Measurements from ENCODE around the gene CDH1.

Gene CDH1

DNA sequence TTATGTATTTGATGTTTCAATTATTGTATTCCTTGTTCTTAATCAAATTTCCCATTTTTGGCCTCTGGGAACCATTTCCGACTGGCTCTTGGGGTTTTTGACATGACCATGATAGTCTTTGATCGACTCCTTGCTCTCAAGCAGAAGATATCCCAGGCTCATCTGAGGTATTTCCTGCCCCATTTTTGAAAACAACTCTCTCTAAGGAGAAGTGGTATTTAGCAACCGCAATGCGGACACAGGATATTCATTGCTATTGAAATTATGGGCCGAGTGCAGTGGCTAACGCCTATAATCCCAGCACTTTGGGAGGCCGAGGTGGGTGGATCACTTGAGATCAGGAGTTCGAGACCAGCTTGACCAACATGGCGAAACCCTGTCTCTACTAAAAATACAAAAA is 111.7 kb downstream of the CDH1 start:
- H3K4me3 ChIP-seq (ENCODE audit: low read length): no peak overlapping the region
- TF ChIP-seq, protein P1, sequence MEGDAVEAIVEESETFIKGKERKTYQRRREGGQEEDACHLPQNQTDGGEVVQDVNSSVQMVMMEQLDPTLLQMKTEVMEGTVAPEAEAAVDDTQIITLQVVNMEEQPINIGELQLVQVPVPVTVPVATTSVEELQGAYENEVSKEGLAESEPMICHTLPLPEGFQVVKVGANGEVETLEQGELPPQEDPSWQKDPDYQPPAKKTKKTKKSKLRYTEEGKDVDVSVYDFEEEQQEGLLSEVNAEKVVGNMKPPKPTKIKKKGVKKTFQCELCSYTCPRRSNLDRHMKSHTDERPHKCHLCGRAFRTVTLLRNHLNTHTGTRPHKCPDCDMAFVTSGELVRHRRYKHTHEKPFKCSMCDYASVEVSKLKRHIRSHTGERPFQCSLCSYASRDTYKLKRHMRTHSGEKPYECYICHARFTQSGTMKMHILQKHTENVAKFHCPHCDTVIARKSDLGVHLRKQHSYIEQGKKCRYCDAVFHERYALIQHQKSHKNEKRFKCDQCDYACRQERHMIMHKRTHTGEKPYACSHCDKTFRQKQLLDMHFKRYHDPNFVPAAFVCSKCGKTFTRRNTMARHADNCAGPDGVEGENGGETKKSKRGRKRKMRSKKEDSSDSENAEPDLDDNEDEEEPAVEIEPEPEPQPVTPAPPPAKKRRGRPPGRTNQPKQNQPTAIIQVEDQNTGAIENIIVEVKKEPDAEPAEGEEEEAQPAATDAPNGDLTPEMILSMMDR (conservative IDR thresholded peaks at IDR 0.05; ENCODE audit: low read depth, low read length): no peak

DNA sequence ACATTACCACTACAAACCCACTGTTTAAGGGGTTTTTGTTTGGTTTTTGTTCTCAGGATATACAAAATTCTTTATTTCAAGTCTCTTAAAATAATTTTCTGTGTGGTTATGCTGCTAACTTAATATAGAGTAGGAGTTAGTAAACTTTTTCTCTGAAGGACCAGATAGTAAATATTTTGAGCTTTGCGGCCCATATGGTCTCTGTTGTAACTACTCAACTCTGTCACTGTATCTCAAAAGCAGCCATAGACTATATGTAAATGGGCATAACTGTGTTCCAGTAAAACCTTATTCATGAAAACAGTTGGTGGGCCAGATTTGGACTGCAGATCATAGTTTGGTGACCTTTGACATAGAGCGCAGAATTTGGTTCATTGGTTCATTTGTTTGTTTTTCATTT is 113.4 kb downstream of the CDH1 start:
- no peak for DNase-seq (ENCODE audit: low read depth)
- H3K4me3 ChIP-seq (ENCODE audit: low read length): no peak overlapping the region
- TF ChIP-seq, protein P1 (conservative IDR thresholded peaks at IDR 0.05; ENCODE audit: low read depth, low read length): no peak

More for the DNA sequence above, 111.7 kb downstream of the CDH1 start:
- no peak for DNase-seq (ENCODE audit: low read depth)

DNA sequence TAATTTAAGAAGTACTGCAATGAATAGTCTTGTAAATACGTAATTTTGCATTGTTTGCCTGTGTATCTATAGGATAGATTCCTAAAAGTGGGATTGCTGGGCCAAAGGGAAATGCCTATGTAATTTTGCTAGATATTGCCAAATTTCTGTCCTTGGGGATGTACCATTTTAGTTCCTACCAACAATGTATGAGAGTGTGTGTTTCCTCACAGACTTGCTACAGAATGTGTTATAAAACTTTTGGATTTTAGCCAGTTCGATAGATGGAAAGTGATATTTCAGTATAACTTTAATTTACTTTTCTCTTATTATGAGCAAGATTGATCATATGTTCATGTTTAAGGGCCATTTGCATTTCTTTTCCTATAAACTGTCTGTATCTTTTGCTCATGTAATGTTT is 114.5 kb downstream of the CDH1 start:
- H3K4me3 ChIP-seq (ENCODE audit: low read length): no peak overlapping the region
- TF ChIP-seq, protein P1 (conservative IDR thresholded peaks at IDR 0.05; ENCODE audit: low read depth, low read length): no peak

DNA sequence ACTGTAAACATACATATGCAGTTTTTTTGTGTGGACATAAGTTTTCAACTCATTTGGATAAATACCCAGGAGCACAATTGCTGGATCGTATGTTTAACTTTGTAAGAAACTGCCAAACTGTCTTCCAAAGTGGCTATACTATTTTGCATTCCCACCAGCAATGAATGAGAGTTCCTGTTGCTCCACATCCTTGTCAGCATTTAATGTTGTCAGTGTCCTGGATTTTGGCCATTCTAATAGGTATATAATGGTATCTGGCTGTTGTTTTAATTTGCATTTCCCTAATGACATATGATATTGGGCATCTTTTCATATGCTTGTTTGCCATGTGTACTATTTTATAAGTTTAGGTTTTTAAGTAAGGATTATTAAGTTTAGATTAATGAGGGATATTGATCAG is 120.4 kb downstream of the CDH1 start:
- no peak overlapping the region for H3K4me3 ChIP-seq (ENCODE audit: low read length)
- TF ChIP-seq, protein P1 (conservative IDR thresholded peaks at IDR 0.05; ENCODE audit: low read depth, low read length): no peak
- no peak for DNase-seq (ENCODE audit: low read depth)

More for the DNA sequence above, 114.5 kb downstream of the CDH1 start:
- no peak for DNase-seq (ENCODE audit: low read depth)

DNA sequence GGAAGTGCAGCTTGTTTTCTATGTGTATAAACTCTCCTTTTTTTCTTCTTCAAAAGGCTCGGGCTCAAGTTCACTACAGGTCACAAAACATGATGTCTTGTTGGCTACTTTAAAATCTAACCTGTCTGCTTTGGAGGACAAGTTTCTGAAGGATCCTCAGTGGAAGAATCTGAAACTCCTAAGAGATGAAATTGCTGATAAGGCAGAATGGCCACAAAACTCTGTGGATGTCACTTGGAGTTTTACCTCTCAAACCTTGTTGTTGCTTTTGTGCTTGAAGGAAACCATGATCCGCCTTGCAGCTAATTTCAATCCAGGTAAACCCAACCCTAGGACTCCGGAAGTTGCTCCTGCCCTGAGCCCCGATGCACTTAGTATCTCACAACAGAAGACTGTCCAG is 122.7 kb downstream of the CDH1 start:
- H3K4me3 ChIP-seq (ENCODE audit: low read length): no peak overlapping the region
- TF ChIP-seq, protein P1 (conservative IDR thresholded peaks at IDR 0.05; ENCODE audit: low read depth, low read length): no peak
- no peak for DNase-seq (ENCODE audit: low read depth)

DNA sequence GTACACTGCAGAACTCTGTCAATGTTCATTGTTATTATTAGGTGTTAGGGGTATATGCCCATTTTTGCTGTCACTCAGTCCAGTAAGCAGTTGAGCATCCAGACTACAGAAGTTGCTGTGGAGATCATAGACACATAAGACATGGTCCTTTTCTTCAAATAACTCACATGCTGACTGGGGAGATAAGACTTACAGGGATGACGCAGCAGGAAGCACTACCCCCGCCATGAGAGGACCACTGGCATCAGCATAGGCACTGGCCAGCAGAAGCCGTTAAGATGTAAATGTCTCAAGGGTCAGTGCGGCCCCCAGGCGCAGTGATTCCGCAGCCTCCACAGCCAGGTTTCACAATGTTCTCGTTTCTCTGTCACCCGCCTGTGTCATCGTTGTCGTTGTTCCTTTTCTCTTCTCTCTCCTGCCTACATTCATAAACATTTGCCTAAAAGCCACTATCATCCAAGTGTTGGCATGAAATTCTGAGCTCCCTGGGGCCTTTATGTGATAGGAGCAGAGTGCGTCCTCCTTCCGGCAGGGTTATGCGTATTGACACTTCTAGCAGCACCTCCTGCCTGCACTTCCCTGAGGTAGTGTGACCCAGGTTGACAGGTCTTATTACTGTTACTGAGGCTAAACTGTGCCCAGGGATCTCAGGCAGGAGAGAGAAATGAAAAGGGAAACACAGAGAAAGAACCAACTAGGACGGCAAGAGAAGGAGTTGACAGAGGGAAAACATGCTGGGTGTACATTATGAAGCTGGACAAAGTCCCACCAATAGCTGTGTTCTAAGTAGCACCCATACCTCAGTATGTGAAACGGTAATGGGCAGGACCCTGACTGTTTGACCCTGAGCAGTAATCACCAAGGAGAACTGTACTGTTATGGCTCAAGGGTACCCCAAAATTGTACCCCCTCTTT is 124.1 kb downstream of the CDH1 start:
- TF ChIP-seq, protein P1 (conservative IDR thresholded peaks at IDR 0.05; ENCODE audit: low read depth, low read length): no peak
- no peak for DNase-seq (ENCODE audit: low read depth)
- no peak overlapping the region for H3K4me3 ChIP-seq (ENCODE audit: low read length)

DNA sequence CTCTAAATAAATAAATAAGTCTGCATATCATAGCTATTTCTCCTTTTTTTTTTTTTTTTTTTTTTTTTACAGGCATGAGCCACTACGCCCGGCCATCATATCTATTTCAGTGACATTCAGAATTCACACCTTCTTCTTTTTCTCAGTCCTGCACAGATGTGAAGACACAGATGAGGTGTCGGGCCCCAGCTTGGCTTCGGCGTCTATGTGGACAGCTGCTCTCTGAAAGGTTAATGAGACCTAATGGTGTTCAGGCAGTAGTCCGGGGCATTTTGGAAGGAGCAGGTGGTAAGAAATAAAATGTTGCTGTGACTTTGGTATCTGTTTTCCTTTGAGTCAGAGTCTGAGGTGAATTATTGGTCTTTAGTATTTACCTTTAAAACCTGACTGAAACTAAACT is 129.8 kb downstream of the CDH1 start:
- H3K4me3 ChIP-seq (ENCODE audit: low read length): no peak overlapping the region
- DNase-seq (ENCODE audit: low read depth): no peak
- TF ChIP-seq, protein P1 (conservative IDR thresholded peaks at IDR 0.05; ENCODE audit: low read depth, low read length): no peak
